Pancreas (tissue), 10 donors: Measurements from ENCODE around the gene ANTXR1. TPM values are rescaled to one million over a fixed set of nuclear protein-coding genes. Genes with fewer than 3 reads are reported as not detected.

Source experiments
- ATAC-seq, 4 donors: fragments of 200-7000 bp; cut with Tn5 transposase; one replicate each; pipeline versions ENCODE4 v1.8.0 to v1.9.1; 2020; ENCODE audit warnings: mild to moderate bottlenecking in 4 of 4, moderate library complexity in 4 of 4
- DNase-seq, 6 donors: peaks; one replicate each; pipeline ENCODE4 v3.0.0-alpha.2; 2020
- FAIRE-seq: peaks from 2 replicates; lab custom pipeline; 2012; peaks lifted over from hg19 to GRCh38; lab: Jason Lieb, UNC
- H3K27ac ChIP-seq, 4 donors: fragments of 200-600 bp; sonication (generic); 1 replicate in 3 of 4; 2 replicates in 1 of 4; pipeline versions ENCODE4 v1.5.0 to v1.8.0; 2020
- H3K27me3 ChIP-seq, 4 donors: fragments of 200-600 bp; one replicate each; pipeline ENCODE4 v1.8.0; 2021
- H3K36me3 ChIP-seq, 3 donors: fragments of 200-600 bp; sonication (generic) in 1 of 3; one replicate each; pipeline versions ENCODE4 v1.5.0 to v1.8.0; 2020 to 2021
- H3K4me1 ChIP-seq, 3 donors: fragments of 200-600 bp; one replicate each; pipeline ENCODE4 v1.8.0; 2021
- H3K4me3 ChIP-seq, 4 donors: fragments of 200-600 bp; sonication (generic) in 2 of 4; one replicate each; pipeline versions ENCODE4 v1.5.0 to v1.8.0; 2020 to 2021
- H3K9me3 ChIP-seq, 4 donors: fragments of 200-600 bp; one replicate each; pipeline ENCODE4 v1.8.0; 2021
- WGBS, 2 donors: extraction: QIAGEN DNeasy Blood & Tissue Kit; methylation state at CpG; one replicate each; pipeline ENCODE4 v1.1.7; 2013; 5-methylcytosine and 5-hydroxymethylcytosine counted together
- intact Hi-C, 3 donors: fragments of 100-400 bp; cut with DNase I; formaldehyde crosslinking; loops; one replicate each; pipeline versions ENCODE4 v1.11.1 to v1.14.2; 2022
- polyA plus RNA-seq, 2 donors: library from polyadenylated mRNA; stranded (reverse); fragments of 200-250 nt; gene quantifications; one replicate each; pipeline ENCODE4 v1.2.3, GENCODE V29; 2013
- total RNA-seq, 6 donors: library from RNA; stranded (reverse); fragmentation: NEBNext Ultra II Directional in 4 of 6; extraction: Animal tissue kit (Norgen Biotek cat#: 25700) in 4 of 6; gene quantifications; one replicate each; pipeline versions ENCODE4 v1.2.1 to v1.2.4, GENCODE V29; 2021 to 2023
- TF ChIP-seq, protein P1 (sequence below), 4 donors: fragments of 200-600 bp; sonication (generic) in 3 of 4; IDR thresholded peaks; one replicate each; pipeline versions ENCODE4 v1.5.0 to v1.8.0; 2021; ENCODE audit warnings: antibody characterized with exemption in 4 of 4
- donor health status: healthy with polysubstance abuse.
- donor health status: DM: no; HTN: no; CAD: no; lungs with moderate emphysema.
- donor health status: DM: no; HTN: no; CAD: no.
- donor health status: control.
- donor health status: control.
- donor health status: Bipolar disorder and iron deficiency.
- donor health status: DM: yes; HTN: yes; CAD: no.
- donor health status: DM: no; HTN: no; CAD: no.
- donor health status: DM: no; HTN: no; CAD: no.
- donor health status: DM: yes; HTN: yes; CAD: no.

Gene ANTXR1
- total and polyA plus RNA-seq, 8 donors: 1.7 to 23.4 (median 2.5) TPM

DNA sequence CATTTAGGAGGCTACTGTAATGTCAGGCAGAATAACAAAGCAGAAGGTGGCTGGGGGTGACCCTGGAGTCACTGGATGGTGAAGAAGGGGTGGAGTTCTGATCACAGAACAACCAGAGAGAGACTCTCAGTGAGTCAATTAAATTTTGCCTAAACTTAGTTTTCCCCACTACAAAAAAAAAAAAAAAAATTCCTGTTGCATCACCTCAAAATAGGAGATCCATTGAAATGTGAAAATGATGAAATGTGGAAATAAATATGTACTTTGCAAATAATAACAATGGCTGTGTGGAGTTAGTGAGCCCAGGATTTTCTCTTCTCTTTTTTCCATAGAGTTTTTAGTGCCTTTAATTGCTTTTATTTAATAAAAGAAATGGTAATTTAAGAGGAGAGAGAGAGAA, 208.5 kb downstream of the ANTXR1 start:
- ATAC-seq (no peak), FAIRE-seq (no peak)

DNA sequence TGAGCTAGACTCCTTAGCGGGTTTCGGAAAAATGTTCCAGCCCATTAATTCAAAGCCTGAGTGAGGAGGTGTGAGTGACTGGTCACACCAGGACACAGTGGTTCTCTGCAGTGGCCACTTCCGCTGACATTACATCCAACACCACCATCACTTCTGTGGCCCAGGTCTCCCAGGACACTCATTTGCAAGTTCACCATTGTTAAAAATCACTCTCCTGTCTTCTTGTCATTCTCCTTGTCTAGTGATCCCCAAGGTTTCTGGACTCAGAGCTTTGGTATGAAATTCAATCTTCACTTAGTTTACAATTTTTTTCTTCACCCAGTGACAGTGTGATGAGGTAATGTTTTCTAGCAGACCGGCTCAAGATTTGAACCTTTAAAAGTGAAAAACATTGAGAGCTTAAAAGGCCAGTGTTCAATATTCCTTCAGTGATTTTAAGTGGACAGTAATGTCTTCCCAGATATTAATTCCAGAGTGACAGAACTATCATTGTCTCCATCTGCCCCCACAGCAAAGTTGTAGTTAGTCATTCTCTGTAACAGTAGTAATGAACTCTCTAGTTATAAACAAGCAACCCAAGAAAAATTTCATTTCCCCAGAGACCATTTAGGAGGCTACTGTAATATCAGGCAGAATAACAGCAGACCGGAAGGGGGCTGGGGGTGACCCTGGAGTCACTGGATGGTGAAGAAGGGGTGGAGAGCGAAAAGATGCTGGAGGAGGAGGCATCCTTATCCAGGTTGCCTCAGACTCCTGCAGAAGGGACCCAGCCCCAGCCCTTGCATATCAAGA, 209.2 kb downstream of the ANTXR1 start:
- DNase-seq (no peak), FAIRE-seq (no peak)
- H3K36me3 ChIP-seq: no peaks in the 10 kb centered on the region

More for the DNA sequence above, 208.5 kb downstream of the ANTXR1 start:
- Histone ChIP-seq H3K27me3 (no peaks in the 10 kb centered on the region), H3K36me3 (no peaks in the 10 kb centered on the region), H3K27ac (no peak overlapping the region), H3K4me3 (no peak overlapping the region), H3K4me1 (peaks cover 0 to 12% (median 6%) of the 10 kb centered on the region in 3 donors), H3K9me3 (no peaks in the 10 kb centered on the region)
- DNase-seq: no peak
- TF ChIP-seq, protein P1, sequence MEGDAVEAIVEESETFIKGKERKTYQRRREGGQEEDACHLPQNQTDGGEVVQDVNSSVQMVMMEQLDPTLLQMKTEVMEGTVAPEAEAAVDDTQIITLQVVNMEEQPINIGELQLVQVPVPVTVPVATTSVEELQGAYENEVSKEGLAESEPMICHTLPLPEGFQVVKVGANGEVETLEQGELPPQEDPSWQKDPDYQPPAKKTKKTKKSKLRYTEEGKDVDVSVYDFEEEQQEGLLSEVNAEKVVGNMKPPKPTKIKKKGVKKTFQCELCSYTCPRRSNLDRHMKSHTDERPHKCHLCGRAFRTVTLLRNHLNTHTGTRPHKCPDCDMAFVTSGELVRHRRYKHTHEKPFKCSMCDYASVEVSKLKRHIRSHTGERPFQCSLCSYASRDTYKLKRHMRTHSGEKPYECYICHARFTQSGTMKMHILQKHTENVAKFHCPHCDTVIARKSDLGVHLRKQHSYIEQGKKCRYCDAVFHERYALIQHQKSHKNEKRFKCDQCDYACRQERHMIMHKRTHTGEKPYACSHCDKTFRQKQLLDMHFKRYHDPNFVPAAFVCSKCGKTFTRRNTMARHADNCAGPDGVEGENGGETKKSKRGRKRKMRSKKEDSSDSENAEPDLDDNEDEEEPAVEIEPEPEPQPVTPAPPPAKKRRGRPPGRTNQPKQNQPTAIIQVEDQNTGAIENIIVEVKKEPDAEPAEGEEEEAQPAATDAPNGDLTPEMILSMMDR (IDR thresholded peaks at IDR 0.05): no peak
- intact Hi-C loops: no loop called here

DNA sequence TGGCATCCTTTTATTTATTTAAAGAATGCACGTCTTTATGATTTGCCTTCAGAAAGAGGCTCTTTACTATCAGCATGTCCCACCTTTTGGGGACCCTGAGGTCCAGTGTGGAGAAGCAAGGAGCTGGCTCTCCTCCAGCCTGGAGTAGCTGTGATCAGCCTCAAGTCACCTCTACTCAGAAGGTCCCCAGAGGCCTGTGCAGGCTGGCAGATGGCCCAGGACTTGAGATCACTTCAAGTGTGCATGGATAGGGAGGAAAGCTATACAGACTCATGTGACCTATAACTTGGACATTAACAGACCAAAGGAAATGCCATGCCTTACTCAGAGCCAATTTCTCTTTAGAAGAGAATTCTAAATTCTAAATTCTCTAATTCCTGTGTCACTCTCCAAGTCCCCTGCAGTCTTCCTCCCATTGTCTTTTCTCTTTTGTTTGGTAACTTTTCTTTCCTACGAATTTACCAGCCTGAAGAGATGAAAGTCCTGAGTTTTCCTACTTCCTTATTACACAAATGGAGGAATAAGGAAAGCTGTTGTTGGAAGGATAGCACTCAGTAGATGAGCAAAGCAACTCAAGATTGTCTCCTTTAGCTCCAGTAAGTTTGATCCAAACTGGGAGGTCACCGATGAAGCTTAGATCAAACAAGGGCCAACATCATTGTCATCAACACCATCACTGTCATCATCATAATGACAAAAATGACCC, 210.1 kb downstream of the ANTXR1 start:
- intact Hi-C loops: no loop called here
- Histone ChIP-seq H3K36me3 (no peaks in the 10 kb centered on the region), H3K4me1 (peaks cover 0 to 12% (median 6%) of the 10 kb centered on the region in 3 donors), H3K4me3 (no peak overlapping the region), H3K27ac (no peak overlapping the region), H3K9me3 (no peaks in the 10 kb centered on the region), H3K27me3 (no peaks in the 10 kb centered on the region)
- 85 to 86% methylated on average over 3 of the region's 3 CpGs for WGBS, 2 donors
- no peak for FAIRE-seq
- TF ChIP-seq, protein P1 (IDR thresholded peaks at IDR 0.05): no peak
- DNase-seq: peak in 2 of 6 donors; percentile 12 to 39
- peak in 1 of 4 donors; percentile 58 for ATAC-seq

More for the DNA sequence above, 209.2 kb downstream of the ANTXR1 start:
- TF ChIP-seq, protein P1 (IDR thresholded peaks at IDR 0.05): no peak
- intact Hi-C loops: no loop called here
- no peaks in the 10 kb centered on the region for H3K27me3 ChIP-seq
- ATAC-seq: no peak
- no peaks in the 10 kb centered on the region for H3K9me3 ChIP-seq
- no peak overlapping the region for H3K4me3 ChIP-seq
- 91 to 94% methylated on average over 6 of the region's 6 CpGs for WGBS, 2 donors
- H3K27ac ChIP-seq: no peak overlapping the region
- peaks cover 0 to 12% (median 6%) of the 10 kb centered on the region in 3 donors for H3K4me1 ChIP-seq

DNA sequence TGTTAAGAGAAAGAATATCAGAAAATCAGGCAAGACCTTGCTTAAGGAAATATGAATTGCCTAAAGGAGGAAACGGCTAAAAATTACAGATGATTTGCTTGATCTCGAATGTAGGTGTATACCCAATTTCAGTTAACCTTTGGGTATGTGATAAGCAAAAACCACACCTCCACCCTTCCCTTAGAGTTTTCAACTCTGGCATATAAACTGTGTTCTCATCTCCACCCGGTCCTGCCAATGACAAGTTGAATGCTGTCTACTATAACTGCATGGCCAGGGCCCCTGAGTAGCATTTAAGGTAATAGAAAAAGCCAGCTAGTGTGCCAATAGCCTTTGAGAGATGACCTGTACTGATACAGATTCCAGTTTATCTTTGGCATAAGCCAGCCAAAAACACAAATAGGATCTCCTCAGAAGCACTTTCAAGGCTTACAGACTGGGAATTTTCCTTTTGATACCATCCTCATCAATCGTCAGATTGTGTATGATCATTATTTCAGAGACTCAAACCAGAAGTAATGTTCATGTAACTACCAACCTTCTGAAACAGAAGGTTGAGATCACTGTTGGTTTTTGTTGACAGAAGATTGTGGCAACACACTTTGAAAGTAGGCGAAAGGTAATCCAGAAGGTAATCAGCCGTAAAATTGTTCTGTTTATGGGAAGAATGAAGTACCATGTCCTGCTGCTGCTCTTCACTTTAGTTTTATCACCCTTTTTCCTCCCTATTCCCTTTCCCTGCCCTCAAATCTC, 211.0 kb downstream of the ANTXR1 start:
- ATAC-seq (peak; percentile 44 to 69 (median 54)), DNase-seq (no peak), FAIRE-seq (no peak)
- WGBS, 2 donors: 49 to 68% methylated on average over 6 of the region's 6 CpGs
- TF ChIP-seq, protein P1 (IDR thresholded peaks at IDR 0.05): no peak
- intact Hi-C loops: no loop called here
- Histone ChIP-seq H3K27me3 (no peaks in the 10 kb centered on the region), H3K36me3 (no peaks in the 10 kb centered on the region), H3K4me1 (peaks cover 0 to 12% (median 6%) of the 10 kb centered on the region in 3 donors), H3K9me3 (no peaks in the 10 kb centered on the region), H3K4me3 (no peak overlapping the region), H3K27ac (no peak overlapping the region)
